ENCODE results near the gene RFWD3.

Gene RFWD3

GRCh38 chr16:74583926-74584666 lies 82.6 kb downstream of the RFWD3 start:
- ChIA-PET CTCF (interaction anchor here (0.7 kb wide), 1 partner anchor 13 kb away, joined by 4 read pairs; no protein-coding TSS in a partner anchor), POLR2A (no interaction called here)
- Histone ChIP-seq H3K4me3 (ENCODE audit: low read depth, low read length) (no peak overlapping the region), H3K36me3 (ENCODE audit: control insufficient read depth in 2 of 2, insufficient read depth in 1 of 2, low read length in 2 of 2) (no peaks in the 10 kb centered on the region), H3K27ac (ENCODE audit: extremely low read depth, low read depth, low read length) (no peak overlapping the region), H3K9me3 (ENCODE audit: control insufficient read depth, insufficient read depth, low read depth, low read length) (no peaks in the 10 kb centered on the region), H3K4me1 (ENCODE audit: control insufficient read depth, insufficient read depth, low read length) (peaks cover 5% of the 10 kb centered on the region)
- TF ChIP-seq SP2 (tag by site-specific recombination; IDR thresholded peaks at IDR 0.05) (no peak), ZNF335 (tag by site-specific recombination; conservative IDR thresholded peaks at IDR 0.05) (0 out of 2 replicates have a peak, but pooled peaks have one; percentile 21)

GRCh38 chr16:74582970-74583369 lies 83.7 kb downstream of the RFWD3 start:
- Histone ChIP-seq H3K9me3 (ENCODE audit: control insufficient read depth, insufficient read depth, low read depth, low read length) (no peaks in the 10 kb centered on the region), H3K4me3 (ENCODE audit: low read depth, low read length) (no peak overlapping the region), H3K4me1 (ENCODE audit: control insufficient read depth, insufficient read depth, low read length) (peaks cover 13% of the 10 kb centered on the region), H3K27ac (ENCODE audit: extremely low read depth, low read depth, low read length) (no peak overlapping the region), H3K36me3 (ENCODE audit: control insufficient read depth in 2 of 2, insufficient read depth in 1 of 2, low read length in 2 of 2) (no peaks in the 10 kb centered on the region)
- POLR2A ChIA-PET: no interaction called here
- TF ChIP-seq ZXDB (tag by site-specific recombination; IDR thresholded peaks at IDR 0.05) (no peak), OSR2 (tag by site-specific recombination; IDR thresholded peaks at IDR 0.05) (no peak), KLF17 (tag by site-specific recombination; IDR thresholded peaks at IDR 0.05) (no peak), ZNF777 (tag by site-specific recombination; IDR thresholded peaks at IDR 0.05; ENCODE audit: borderline replicate concordance) (no peak), KLF10 (tag by site-specific recombination; IDR thresholded peaks at IDR 0.05) (no peak), ZFP37 (tag by site-specific recombination; IDR thresholded peaks at IDR 0.05) (no peak), SP7 (tag by site-specific recombination; IDR thresholded peaks at IDR 0.05) (no peak), ZNF23 (tag by site-specific recombination; IDR thresholded peaks at IDR 0.05; ENCODE audit: borderline replicate concordance) (no peak), ZNF585B (tag by site-specific recombination; IDR thresholded peaks at IDR 0.05) (no peak), ZNF19 (tag by site-specific recombination; IDR thresholded peaks at IDR 0.05; ENCODE audit: low read depth) (no peak), ZNF140 (tag by site-specific recombination; IDR thresholded peaks at IDR 0.05) (no peak), ZSCAN30 (tag by site-specific recombination; IDR thresholded peaks at IDR 0.05) (no peak), ZNF518A (tag by site-specific recombination; conservative IDR thresholded peaks at IDR 0.05; ENCODE audit: low read depth) (no peak), ZNF354C (tag by site-specific recombination; IDR thresholded peaks at IDR 0.05; ENCODE audit: borderline replicate concordance, low read depth) (no peak), ELK4 (IDR thresholded peaks at IDR 0.05; ENCODE audit: borderline replicate concordance, low read depth, low read length) (no peak)
- CTCF ChIA-PET: interaction anchor here (0.7 kb wide), 1 partner anchor 26 kb away, joined by 3 read pairs; no protein-coding TSS in a partner anchor

All from HEK293 (cell line).